Activated CD4-positive, alpha-beta T cell treated with anti-CD3 and anti-CD28 coated beads for 36 hours (primary cell): ENCODE results near the gene DYNLRB2. TPM values are rescaled to one million over a fixed set of nuclear protein-coding genes. Genes with fewer than 3 reads are reported as not detected.

Experiments
- ATAC-seq: fragments of 200-7000 bp; cut with Tn5 transposase; one replicate; pipeline ENCODE4 v1.10.0; 2021; ENCODE audit warnings: mild to moderate bottlenecking, moderate library complexity
- CTCF ChIA-PET: fragments of 350-600 bp; sonication (Branson Sonifier 250); formaldehyde crosslinking; loops from one replicate; lab custom pipeline; 2021; ENCODE audit warnings: antibody characterized with exemption; lab: Charles Lee
- POLR2A ChIA-PET: fragments of 350-600 bp; sonication (Branson Sonifier 250); formaldehyde crosslinking; loops from one replicate; lab custom pipeline; 2021; ENCODE audit warnings: antibody characterized with exemption, inconsistent platforms; lab: Charles Lee
- DNase-seq: peaks from one replicate; pipeline ENCODE4 v3.0.0-alpha.2; 2020
- H3K27ac Mint-ChIP-seq: one replicate; pipeline ENCODE4 v1.8.0; 2021; ENCODE audit warnings: mixed read lengths
- H3K27me3 Mint-ChIP-seq: one replicate; pipeline ENCODE4 v1.8.0; 2021; ENCODE audit warnings: mixed read lengths
- H3K36me3 Mint-ChIP-seq: one replicate; pipeline ENCODE4 v1.8.0; 2021; ENCODE audit warnings: low read depth, mixed read lengths
- H3K4me1 Mint-ChIP-seq: one replicate; pipeline ENCODE4 v1.8.0; 2021; ENCODE audit warnings: mixed read lengths
- H3K4me3 Mint-ChIP-seq: one replicate; pipeline ENCODE4 v1.8.0; 2021; ENCODE audit warnings: mild to moderate bottlenecking, moderate library complexity, mixed read lengths
- H3K9me3 Mint-ChIP-seq: one replicate; pipeline ENCODE4 v1.8.0; 2021; ENCODE audit warnings: low read depth, mixed read lengths
- intact Hi-C, 2 experiments: fragments of 100-400 bp; cut with DNase I in 1 of 2; cut with micrococcal nuclease in 1 of 2; formaldehyde crosslinking; loops; one replicate each; pipeline versions ENCODE4 v1.14.2 to v1.15.1; 2022 to 2024; cut with DNase I, micrococcal nuclease
- total RNA-seq, 2 experiments: library from RNA; stranded (reverse); gene quantifications; one replicate each; pipeline ENCODE4 v1.2.3, GENCODE V29; 2021

Gene DYNLRB2
- total RNA-seq, 2 experiments from 2014 or later = not detected

- H3K9me3 Mint-ChIP-seq = peaks cover 4% of the 10 kb centered on the region
- H3K4me3 Mint-ChIP-seq = no peak overlapping the region
- ChIA-PET CTCF (interaction anchor here (0.9 to 1.4 kb wide), 2 partner anchors 32 to 49 kb away, joined by 3 to 4 read pairs; no protein-coding TSS in a partner anchor), POLR2A (no interaction called here)
- intact Hi-C loops = no loop called here
- DNase-seq (no peak), ATAC-seq (no peak)
- H3K27ac Mint-ChIP-seq = no peak overlapping the region
- no peaks in the 10 kb centered on the region for H3K36me3 Mint-ChIP-seq
- H3K4me1 Mint-ChIP-seq = peaks cover 25% of the 10 kb centered on the region
- H3K27me3 Mint-ChIP-seq = peaks cover 4% of the 10 kb centered on the region
These were observed 35.6 kb downstream of the DYNLRB2 start for GRCh38 chr16:80576343-80576912.

- POLR2A ChIA-PET = no interaction called here
These were observed 36.9 kb downstream of the DYNLRB2 start for GRCh38 chr16:80577485-80578280.

GRCh38 chr16:80580109-80580832, 39.5 kb downstream of the DYNLRB2 start:
- intact Hi-C loops = loop anchor here (1.0 to 10.0 kb wide), 15 partner anchors 11 to 1295 kb away; partner anchors contain the start of genes CENPN (in 2 of the 2), CMC2 (in 2 of the 2), DYNLRB2 (in 2 of the 2) and MAF (in 1 of the 2)
- Mint-ChIP-seq H3K27me3 (peaks cover 2% of the 10 kb centered on the region), H3K9me3 (peaks cover 2% of the 10 kb centered on the region), H3K36me3 (no peaks in the 10 kb centered on the region), H3K27ac (peak overlapping the region; percentile 99), H3K4me1 (peaks cover 50% of the 10 kb centered on the region), H3K4me3 (peak overlapping the region; percentile 60)
- DNase-seq (peak; percentile 86), ATAC-seq (peak; percentile 91)
- POLR2A ChIA-PET = interaction anchor here (0.6 to 1.4 kb wide), 5 partner anchors 10 to 141 kb away, joined by 3 to 8 read pairs (median 3); no protein-coding TSS in a partner anchor
- CTCF ChIA-PET = interaction anchor here (0.8 to 2.4 kb wide), 9 partner anchors 8 to 244 kb away, joined by 3 to 17 read pairs (median 4); no protein-coding TSS in a partner anchor

More at GRCh38 chr16:80577485-80578280, 36.9 kb downstream of the DYNLRB2 start:
- peaks cover 2% of the 10 kb centered on the region for H3K9me3 Mint-ChIP-seq
- DNase-seq = no peak
- H3K27ac Mint-ChIP-seq = no peak overlapping the region
- peaks cover 29% of the 10 kb centered on the region for H3K4me1 Mint-ChIP-seq
- H3K4me3 Mint-ChIP-seq = no peak overlapping the region
- H3K27me3 Mint-ChIP-seq = peaks cover 2% of the 10 kb centered on the region
- H3K36me3 Mint-ChIP-seq = no peaks in the 10 kb centered on the region
- CTCF ChIA-PET = interaction anchor here (0.6 to 1.4 kb wide), 4 partner anchors 21 to 234 kb away, joined by 3 to 4 read pairs (median 3); no protein-coding TSS in a partner anchor
- intact Hi-C loops = no loop called here
- no peak for ATAC-seq

DNA sequence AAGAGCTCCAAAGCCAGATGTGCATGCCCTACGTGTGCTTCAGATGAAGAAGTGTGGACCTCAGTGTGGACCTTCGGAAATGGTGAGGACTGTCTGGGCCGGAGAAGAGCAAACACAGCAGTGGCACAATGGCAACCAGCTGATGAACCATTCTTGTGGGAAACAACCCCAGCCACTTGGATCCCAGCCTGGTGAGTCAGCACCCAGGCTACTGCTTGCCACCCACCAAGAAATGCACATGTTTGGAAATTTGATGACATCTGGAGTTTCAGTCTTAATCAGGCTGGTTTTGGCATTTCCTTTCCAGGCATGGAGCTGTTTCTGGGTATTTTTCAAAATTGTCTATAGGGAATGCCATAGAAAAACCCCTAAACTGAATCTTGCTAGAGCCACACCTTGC, 42.7 kb downstream of the DYNLRB2 start:
- Mint-ChIP-seq H3K4me1 (peaks cover 58% of the 10 kb centered on the region), H3K36me3 (no peaks in the 10 kb centered on the region), H3K4me3 (no peak overlapping the region), H3K27me3 (peaks cover 5% of the 10 kb centered on the region), H3K9me3 (peaks cover 2% of the 10 kb centered on the region), H3K27ac (no peak overlapping the region)
- POLR2A ChIA-PET = interaction anchor here (1.4 kb wide), 1 partner anchor 224 kb away, joined by 4 read pairs; no protein-coding TSS in a partner anchor
- CTCF ChIA-PET = interaction anchor here (0.7 to 1.8 kb wide), 2 partner anchors 9 to 57 kb away, joined by 3 to 9 read pairs; no protein-coding TSS in a partner anchor
- intact Hi-C loops = loop anchor here (1.0 to 10.0 kb wide), 6 partner anchors 94 to 1299 kb away; partner anchors contain the start of genes CENPN (in 1 of the 2), CMC2 (in 1 of the 2) and MAF (in 1 of the 2)
- DNase-seq (peak; percentile 79), ATAC-seq (peak; percentile 33)

DNA sequence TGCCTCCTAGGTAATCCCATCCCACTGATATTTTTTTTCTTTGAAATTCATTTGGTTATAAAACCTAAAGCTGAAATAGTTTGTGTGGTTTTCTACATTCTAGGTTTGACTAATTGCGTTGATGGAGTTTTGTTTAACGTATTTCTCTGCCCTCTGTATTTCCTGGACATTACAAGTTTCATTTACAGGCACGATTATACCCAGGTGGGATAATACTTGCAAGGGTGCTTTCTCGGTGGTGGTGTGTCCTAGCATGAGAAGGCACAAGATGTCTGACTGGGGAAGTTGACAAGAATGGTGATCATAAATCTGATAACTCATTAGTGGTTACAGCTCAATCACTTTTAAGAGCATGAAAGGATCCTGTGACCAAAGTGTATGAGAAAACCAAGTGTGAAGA, 45.0 kb downstream of the DYNLRB2 start:
- peak; percentile 18 for DNase-seq
- ChIA-PET CTCF (interaction anchor here (0.6 to 1.6 kb wide), 3 partner anchors 49 to 240 kb away, joined by 3 to 4 read pairs (median 3); no protein-coding TSS in a partner anchor), POLR2A (no interaction called here)
- intact Hi-C loops = loop anchor here (10.0 kb wide), 4 partner anchors 419 to 1301 kb away; partner anchors contain the start of genes CENPN (in 1 of the 2), CMC2 (in 1 of the 2) and MAF (in 1 of the 2)
- H3K36me3 Mint-ChIP-seq = no peaks in the 10 kb centered on the region
- no peaks in the 10 kb centered on the region for H3K9me3 Mint-ChIP-seq
- ATAC-seq = peak; percentile 56
- peaks cover 6% of the 10 kb centered on the region for H3K27me3 Mint-ChIP-seq
- H3K4me3 Mint-ChIP-seq = no peak overlapping the region
- H3K27ac Mint-ChIP-seq = peak overlapping the region; percentile 29
- H3K4me1 Mint-ChIP-seq = peaks cover 45% of the 10 kb centered on the region

DNA sequence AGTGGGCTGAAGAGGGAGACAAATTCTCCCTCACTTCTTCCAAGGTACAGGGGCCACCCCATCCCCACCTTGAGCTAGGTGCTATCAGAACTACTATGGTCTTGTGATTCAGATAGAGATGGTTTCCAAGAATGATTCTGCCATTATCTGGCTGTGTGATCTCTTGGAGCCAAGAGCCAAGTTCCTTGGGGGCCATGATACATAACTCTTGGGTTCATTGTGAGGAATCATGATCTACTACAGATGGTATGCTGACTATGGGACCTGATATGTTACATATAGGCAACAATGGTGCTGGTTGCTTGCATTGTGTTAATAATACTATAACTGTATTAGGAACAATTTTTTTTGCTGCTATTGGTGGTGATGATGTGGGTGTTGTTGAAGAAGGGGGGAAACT, 45.7 kb downstream of the DYNLRB2 start:
- intact Hi-C loops = loop anchor here (10.0 kb wide), 4 partner anchors 418 to 1302 kb away; partner anchors contain the start of genes CENPN (in 1 of the 2), CMC2 (in 1 of the 2) and MAF (in 1 of the 2)
- POLR2A ChIA-PET = no interaction called here
- no peaks in the 10 kb centered on the region for H3K36me3 Mint-ChIP-seq
- peak overlapping the region; percentile 29 for H3K27ac Mint-ChIP-seq
- H3K4me1 Mint-ChIP-seq = peaks cover 45% of the 10 kb centered on the region
- DNase-seq (no peak), ATAC-seq (no peak)
- CTCF ChIA-PET = interaction anchor here (0.6 to 1.6 kb wide), 3 partner anchors 56 to 239 kb away, joined by 3 to 6 read pairs (median 4); no protein-coding TSS in a partner anchor
- no peak overlapping the region for H3K4me3 Mint-ChIP-seq
- H3K27me3 Mint-ChIP-seq = peaks cover 4% of the 10 kb centered on the region
- no peaks in the 10 kb centered on the region for H3K9me3 Mint-ChIP-seq

DNA sequence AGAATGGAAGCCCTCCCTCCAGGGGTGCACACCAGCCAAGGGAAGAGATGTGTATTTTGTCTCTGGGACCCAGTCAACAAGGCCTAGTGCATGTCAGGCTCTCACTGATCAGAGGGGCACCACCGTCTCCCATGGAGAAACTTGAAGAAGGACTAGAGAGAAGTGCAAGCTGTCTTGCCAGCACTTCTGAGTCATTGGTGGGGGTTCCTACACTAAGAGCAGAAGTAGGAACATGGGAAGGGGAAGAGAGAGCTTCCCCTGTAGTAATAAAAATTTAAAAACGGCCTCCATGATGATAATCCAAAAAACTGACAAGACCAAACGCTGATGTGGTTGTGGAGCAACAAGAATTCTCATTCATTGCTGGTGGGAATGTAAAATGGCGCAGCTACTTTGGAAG, 46.3 kb downstream of the DYNLRB2 start:
- Mint-ChIP-seq H3K4me1 (peaks cover 47% of the 10 kb centered on the region), H3K4me3 (no peak overlapping the region), H3K36me3 (no peaks in the 10 kb centered on the region), H3K27ac (no peak overlapping the region), H3K27me3 (peaks cover 5% of the 10 kb centered on the region), H3K9me3 (no peaks in the 10 kb centered on the region)
- POLR2A ChIA-PET = no interaction called here
- ATAC-seq = no peak
- CTCF ChIA-PET = interaction anchor here (1.6 kb wide), 2 partner anchors 60 to 238 kb away, joined by 4 to 6 read pairs; no protein-coding TSS in a partner anchor
- intact Hi-C loops = loop anchor here (10.0 kb wide), 4 partner anchors 418 to 1302 kb away; partner anchors contain the start of genes CENPN (in 1 of the 2), CMC2 (in 1 of the 2) and MAF (in 1 of the 2)
- no peak for DNase-seq

DNA sequence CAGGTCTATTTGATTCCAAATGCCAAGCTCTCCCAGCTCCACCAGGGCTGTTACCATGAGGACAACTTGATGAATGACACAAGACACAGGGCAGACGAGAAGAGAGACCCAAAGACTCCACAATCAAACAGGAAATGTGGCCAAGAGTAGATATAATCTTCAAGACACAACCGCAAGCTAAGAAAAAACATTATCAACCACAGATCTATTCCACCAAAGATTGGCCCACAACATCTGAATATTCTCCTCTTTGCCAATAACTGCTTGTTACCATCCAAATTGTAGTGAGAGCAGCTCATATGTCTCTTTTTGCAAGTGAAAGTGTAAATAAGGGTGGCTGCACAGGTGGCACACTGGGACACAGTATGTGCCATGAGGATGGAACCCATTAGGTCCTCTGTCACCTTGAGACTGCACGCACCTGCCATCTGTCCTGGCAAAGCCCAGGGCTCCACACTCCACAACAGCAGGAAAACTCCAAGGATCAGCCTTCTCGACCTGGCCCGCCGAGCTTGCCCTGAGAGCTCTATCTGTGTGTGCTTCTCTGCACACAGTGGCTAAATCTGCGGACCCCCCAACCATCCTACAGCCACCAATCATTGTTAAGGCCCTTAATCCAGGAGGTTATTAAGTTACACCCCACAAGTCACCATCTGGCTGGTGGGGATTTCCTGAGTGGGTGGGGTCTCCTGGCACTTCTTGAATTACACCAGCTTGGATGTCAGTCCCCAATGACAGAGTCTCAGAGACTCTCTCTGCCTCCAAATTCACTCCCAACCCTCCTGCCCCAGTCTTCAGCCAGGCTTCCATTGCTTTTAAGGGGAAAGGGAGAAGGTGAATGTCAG, 50.5 kb downstream of the DYNLRB2 start:
- Mint-ChIP-seq H3K9me3 (peaks cover 5% of the 10 kb centered on the region), H3K27me3 (peaks cover 10% of the 10 kb centered on the region), H3K27ac (peak overlapping the region; percentile 11), H3K4me3 (peak overlapping the region; percentile 2), H3K36me3 (no peaks in the 10 kb centered on the region), H3K4me1 (peaks cover 22% of the 10 kb centered on the region)
- ChIA-PET POLR2A (interaction anchor here (1.6 kb wide), 1 partner anchor 11 kb away, joined by 8 read pairs; no protein-coding TSS in a partner anchor), CTCF (interaction anchor here (1.1 to 1.2 kb wide), 2 partner anchors 19 to 64 kb away, joined by 4 to 5 read pairs; no protein-coding TSS in a partner anchor)
- intact Hi-C loops = no loop called here
- DNase-seq (peak; percentile 30), ATAC-seq (peak; percentile 80)

- CTCF ChIA-PET = no interaction called here
- POLR2A ChIA-PET = no interaction called here
These were observed 51.5 kb downstream of the DYNLRB2 start for GRCh38 chr16:80592273-80592672.

GRCh38 chr16:80594756-80595155, 54.0 kb downstream of the DYNLRB2 start:
- no peak overlapping the region for H3K27ac Mint-ChIP-seq
- no peak for ATAC-seq
- ChIA-PET CTCF (no interaction called here), POLR2A (no interaction called here)
- DNase-seq = no peak
- peaks cover 10% of the 10 kb centered on the region for H3K9me3 Mint-ChIP-seq
- no peaks in the 10 kb centered on the region for H3K36me3 Mint-ChIP-seq
- no peak overlapping the region for H3K4me3 Mint-ChIP-seq
- H3K27me3 Mint-ChIP-seq = peaks cover 11% of the 10 kb centered on the region
- intact Hi-C loops = no loop called here
- H3K4me1 Mint-ChIP-seq = peaks cover 21% of the 10 kb centered on the region

More at GRCh38 chr16:80592273-80592672, 51.5 kb downstream of the DYNLRB2 start:
- Mint-ChIP-seq H3K9me3 (peaks cover 10% of the 10 kb centered on the region), H3K36me3 (no peaks in the 10 kb centered on the region), H3K4me1 (peaks cover 21% of the 10 kb centered on the region), H3K4me3 (no peak overlapping the region), H3K27me3 (peaks cover 13% of the 10 kb centered on the region), H3K27ac (no peak overlapping the region)
- intact Hi-C loops = no loop called here
- DNase-seq = no peak
- ATAC-seq = no peak
